Breast epithelium (tissue), 4 donors: Measurements from ENCODE around the gene EML6. TPM values are rescaled to one million over a fixed set of nuclear protein-coding genes. Genes with fewer than 3 reads are reported as not detected.

Experiments used
- DNase-seq, 2 donors: peaks; one replicate each; pipeline ENCODE4 v3.0.0-alpha.2; 2019; ENCODE audit warnings: low spot score in 2 of 2
- H3K27ac ChIP-seq, 2 donors: fragments of 200-600 bp; sonication (generic) in 1 of 2; one replicate each; pipeline ENCODE4 v1.5.1; 2016 to 2019; ENCODE audit warnings: mild to moderate bottlenecking in 1 of 2
- H3K27me3 ChIP-seq, 2 donors: fragments of 200-600 bp; sonication (generic) in 1 of 2; one replicate each; pipeline versions ENCODE4 v1.5.1 to v1.6.0; 2017 to 2019; ENCODE audit warnings: control low read depth in 1 of 2, mild to moderate bottlenecking in 1 of 2
- H3K36me3 ChIP-seq: fragments of 200-600 bp; one replicate; pipeline ENCODE4 v1.5.1; 2019
- H3K4me1 ChIP-seq, 2 donors: fragments of 200-600 bp; sonication (generic); one replicate each; pipeline ENCODE4 v1.5.1; 2016 to 2019; ENCODE audit warnings: control low read depth in 1 of 2
- H3K4me3 ChIP-seq, 3 donors: fragments of 200-600 bp; sonication (generic); 1 replicate in 2 of 3; 2 replicates in 1 of 3; pipeline ENCODE4 v1.5.1; 2016 to 2019; ENCODE audit warnings: mild to moderate bottlenecking in 3 of 3, moderate library complexity in 2 of 3
- H3K9me3 ChIP-seq, 2 donors: fragments of 200-600 bp; sonication (generic) in 1 of 2; one replicate each; pipeline ENCODE4 v1.5.1; 2016 to 2019; ENCODE audit warnings: control low read depth in 1 of 2
- CTCF ChIP-seq, 3 donors: fragments of 450-650 bp; IDR thresholded peaks; one replicate each; pipeline ENCODE4 v1.5.1; 2016 to 2017; ENCODE audit warnings: antibody characterized with exemption in 3 of 3, mild to moderate bottlenecking in 3 of 3, moderate library complexity in 3 of 3
- POLR2A ChIP-seq: fragments of 450-650 bp; IDR thresholded peaks from one replicate; pipeline ENCODE4 v1.6.1; 2016; ENCODE audit warnings: antibody characterized with exemption, mild to moderate bottlenecking, moderate library complexity
- POLR2AphosphoS5 ChIP-seq, 3 donors: sonication (generic); formaldehyde crosslinking; IDR thresholded peaks; one replicate each; pipeline ENCODE4 v1.6.1; 2017; ENCODE audit warnings: antibody characterized with exemption in 3 of 3
- intact Hi-C: fragments of 100-400 bp; cut with DNase I; formaldehyde crosslinking; loops from one replicate; pipeline ENCODE4 v1.15.1; 2023; ENCODE audit warnings: low total_unique reads
- total RNA-seq, 3 donors: library from RNA; depleted of rRNA; stranded (reverse); fragments of >200 nt; gene quantifications; one replicate each; pipeline ENCODE4 v1.1.0, GENCODE V29; 2016

The EML6 gene
- total RNA-seq, 3 donors from 2014 or later: 1.9 to 5.9 (median 2.3) TPM

- intact Hi-C loops: no loop called here
- peak overlapping the region; percentile 89 to 95 for H3K27ac ChIP-seq
- H3K4me1 ChIP-seq: peaks cover 6 to 8% of the 10 kb centered on the region in 2 donors
- no peak for DNase-seq
- H3K9me3 ChIP-seq: no peaks in the 10 kb centered on the region
- TF ChIP-seq POLR2A (no peak), CTCF (IDR thresholded peaks at IDR 0.05) (no peak)
- H3K4me3 ChIP-seq: peak overlapping the region in 1 of 3 donors; percentile 31
- no peaks in the 10 kb centered on the region for H3K27me3 ChIP-seq
- H3K36me3 ChIP-seq: no peaks in the 10 kb centered on the region
Observed at GRCh38 chr2:54946220-54946805, 222.9 kb downstream of the EML6 start.

DNA sequence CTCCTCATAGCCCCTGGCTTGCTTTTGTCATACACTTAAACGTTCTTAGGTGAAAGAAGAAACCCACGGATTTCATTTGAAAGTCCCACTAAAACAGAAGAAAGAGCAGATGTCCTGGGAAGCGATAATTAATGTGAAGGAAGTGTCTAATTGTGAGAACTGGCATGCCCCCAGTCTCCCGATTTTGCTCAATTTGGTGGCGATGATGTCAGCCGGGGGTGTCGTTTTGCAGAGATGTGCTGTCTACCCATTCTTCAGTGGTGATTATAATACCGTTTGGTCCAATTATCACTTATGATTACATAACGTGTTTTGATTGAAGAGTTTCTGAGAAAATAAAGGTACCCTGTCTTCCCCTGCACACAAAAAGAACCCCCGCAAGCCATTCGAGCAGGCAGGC is 223.7 kb downstream of the EML6 start:
- TF ChIP-seq POLR2AphosphoS5 (IDR thresholded peaks at IDR 0.05): no peak
- TF ChIP-seq CTCF (IDR thresholded peaks at IDR 0.05): no peak
- TF ChIP-seq POLR2A: no peak
- DNase-seq: no peak
- Histone ChIP-seq H3K9me3 (no peaks in the 10 kb centered on the region), H3K27ac (peak overlapping the region; percentile 89 to 95), H3K4me3 (peak overlapping the region in 2 of 3 donors; percentile 1 to 23), H3K4me1 (peaks cover 6 to 8% of the 10 kb centered on the region in 2 donors), H3K36me3 (no peaks in the 10 kb centered on the region), H3K27me3 (no peaks in the 10 kb centered on the region)
- intact Hi-C loops: no loop called here

DNA sequence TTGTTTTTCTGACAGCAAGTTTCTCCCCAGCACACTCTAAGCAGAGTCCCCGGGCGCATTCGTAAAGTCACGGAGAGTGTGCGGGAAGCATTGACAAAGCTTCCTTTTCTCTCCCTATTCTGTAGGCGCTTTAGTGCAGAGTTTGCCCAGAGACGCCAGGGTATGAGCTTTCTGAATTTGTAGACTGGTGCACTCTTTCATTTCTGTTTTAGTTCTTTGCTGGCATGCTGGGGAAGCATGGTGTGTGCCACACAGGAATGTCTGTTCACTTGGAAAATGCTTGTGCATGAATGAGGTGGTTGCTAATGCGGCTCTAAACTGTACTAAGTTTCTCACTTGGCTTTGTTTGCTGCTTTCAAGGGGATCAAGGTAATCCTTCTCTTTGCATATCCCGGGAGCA is 224.2 kb downstream of the EML6 start:
- DNase-seq: no peak
- Histone ChIP-seq H3K4me1 (peaks cover 6 to 8% of the 10 kb centered on the region in 2 donors), H3K36me3 (no peaks in the 10 kb centered on the region), H3K27ac (peak overlapping the region; percentile 89 to 95), H3K27me3 (no peaks in the 10 kb centered on the region), H3K4me3 (peak overlapping the region in 2 of 3 donors; percentile 1 to 23), H3K9me3 (no peaks in the 10 kb centered on the region)
- intact Hi-C loops: no loop called here
- no peak for TF ChIP-seq CTCF (IDR thresholded peaks at IDR 0.05)
- TF ChIP-seq POLR2AphosphoS5 (IDR thresholded peaks at IDR 0.05): no peak
- no peak for TF ChIP-seq POLR2A

DNA sequence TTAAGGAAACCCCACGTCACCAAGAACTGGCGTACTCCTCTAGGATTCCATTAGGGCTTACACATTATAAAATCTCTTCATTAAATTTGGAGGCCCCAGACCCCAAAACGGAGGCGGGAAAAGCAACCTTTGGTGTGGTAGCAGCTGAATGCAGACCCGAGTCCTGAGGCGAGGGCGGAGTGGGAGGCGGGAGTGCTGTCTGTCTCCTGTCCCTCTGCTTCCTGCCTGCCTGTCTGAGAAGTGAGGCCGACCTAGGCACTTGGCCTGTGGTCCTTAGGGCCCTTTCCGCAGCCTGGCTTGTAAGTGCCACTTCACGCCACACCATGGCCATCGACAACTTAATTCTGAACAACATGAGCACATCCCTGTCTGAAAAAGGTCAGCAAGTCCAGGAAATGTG is 224.7 kb downstream of the EML6 start:
- peak overlapping the region; percentile 89 to 95 for H3K27ac ChIP-seq
- TF ChIP-seq POLR2A (no peak), POLR2AphosphoS5 (IDR thresholded peaks at IDR 0.05) (no peak), CTCF (IDR thresholded peaks at IDR 0.05) (no peak)

DNA sequence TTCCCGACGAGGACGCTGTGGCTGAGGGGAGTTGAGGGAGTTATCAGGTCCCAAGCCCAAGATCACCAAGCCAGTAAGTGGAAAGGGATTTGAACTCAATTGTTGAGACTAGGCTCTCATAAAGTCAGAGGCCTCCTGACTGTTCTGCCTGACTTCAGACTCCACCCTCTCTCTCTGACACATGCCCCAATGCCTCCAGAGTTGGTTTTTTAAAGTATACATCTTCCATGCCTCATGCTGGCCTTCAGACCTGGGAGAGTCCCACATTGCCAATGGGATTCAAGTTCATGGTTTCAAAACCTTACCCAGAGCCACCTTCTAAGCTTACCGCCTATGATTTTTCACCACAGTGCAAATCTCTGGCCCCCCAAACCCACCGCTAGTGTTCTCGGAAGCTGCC is 226.0 kb downstream of the EML6 start:
- no peak for TF ChIP-seq POLR2A
- TF ChIP-seq POLR2AphosphoS5 (IDR thresholded peaks at IDR 0.05): no peak
- TF ChIP-seq CTCF (IDR thresholded peaks at IDR 0.05): no peak
- no peak for DNase-seq
- Histone ChIP-seq H3K36me3 (no peaks in the 10 kb centered on the region), H3K4me1 (peaks cover 6 to 8% of the 10 kb centered on the region in 2 donors), H3K4me3 (no peak overlapping the region), H3K27ac (no peak overlapping the region), H3K27me3 (no peaks in the 10 kb centered on the region), H3K9me3 (no peaks in the 10 kb centered on the region)
- intact Hi-C loops: no loop called here

More for the DNA sequence above, 224.7 kb downstream of the EML6 start:
- intact Hi-C loops: no loop called here
- Histone ChIP-seq H3K36me3 (no peaks in the 10 kb centered on the region), H3K27me3 (no peaks in the 10 kb centered on the region), H3K9me3 (no peaks in the 10 kb centered on the region), H3K4me1 (peaks cover 6 to 8% of the 10 kb centered on the region in 2 donors), H3K4me3 (peak overlapping the region in 1 of 3 donors; percentile 1)
- DNase-seq: no peak
